Stomach (tissue), 9 donors: ENCODE results near the gene SPEN. TPM values are rescaled to one million over a fixed set of nuclear protein-coding genes. Genes with fewer than 3 reads are reported as not detected.

Experiments
- DNase-seq, 2 donors: peaks; one replicate each; pipeline versions ENCODE4 v3.0.0 to v3.0.0-alpha.2; 2013 to 2019
- H3K27ac ChIP-seq, 5 donors: fragments of 200-600 bp in 4 of 5; sonication (generic) in 4 of 5; one replicate each; pipeline ENCODE4 v1.5.1; 2013 to 2019; ENCODE audit warnings: mild to moderate bottlenecking in 1 of 5, moderate library complexity in 1 of 5
- H3K27me3 ChIP-seq, 3 donors: fragments of 200-600 bp; sonication (generic); one replicate each; pipeline ENCODE4 v1.5.1; 2017 to 2019; ENCODE audit warnings: mixed run types in 1 of 3
- H3K36me3 ChIP-seq, 4 donors: fragments of 200-600 bp; sonication (generic); 1 replicate in 3 of 4; 2 replicates in 1 of 4; pipeline ENCODE4 v1.5.1; 2016 to 2019
- H3K4me1 ChIP-seq, 4 donors: fragments of 200-600 bp; sonication (generic); one replicate each; pipeline ENCODE4 v1.5.1; 2016 to 2019
- H3K4me3 ChIP-seq, 4 donors: fragments of 200-600 bp; sonication (generic) in 3 of 4; one replicate each; pipeline ENCODE4 v1.5.1; 2016 to 2019; ENCODE audit warnings: mild to moderate bottlenecking in 1 of 4
- H3K9me3 ChIP-seq, 4 donors: fragments of 200-600 bp; sonication (generic); one replicate each; pipeline ENCODE4 v1.5.1; 2016 to 2019
- CTCF ChIP-seq, 7 experiments: fragments of 450-650 bp in 4 of 7; fragments of 200-600 bp in 3 of 7; sonication (generic) in 3 of 7; IDR thresholded peaks; one replicate each; pipeline ENCODE4 v1.5.1; 2016 to 2019; ENCODE audit warnings: antibody characterized with exemption in 7 of 7, control low read depth in 2 of 7, mild to moderate bottlenecking in 1 of 7
- EP300 ChIP-seq: sonication (generic); formaldehyde crosslinking; IDR thresholded peaks from one replicate; pipeline ENCODE4 v1.6.1; 2017; ENCODE audit warnings: antibody characterized with exemption
- POLR2A ChIP-seq, 4 donors: fragments of 450-650 bp; IDR thresholded peaks; one replicate each; pipeline ENCODE4 v1.6.1; 2016; ENCODE audit warnings: antibody characterized with exemption in 4 of 4, control low read depth in 2 of 4, mild to moderate bottlenecking in 1 of 4, moderate library complexity in 1 of 4
- POLR2AphosphoS5 ChIP-seq, 3 donors: sonication (generic); formaldehyde crosslinking; IDR thresholded peaks; one replicate each; pipeline ENCODE4 v1.6.1; 2016; ENCODE audit warnings: antibody characterized with exemption in 3 of 3
- WGBS, 5 donors: extraction: QIAGEN DNeasy Blood & Tissue Kit in 3 of 5; methylation state at CpG; one replicate each; pipeline versions ENCODE4 v1.1.5 to v1.1.7; 2013 to 2018; 5-methylcytosine and 5-hydroxymethylcytosine counted together
- intact Hi-C: fragments of 100-400 bp; cut with DNase I; formaldehyde crosslinking; loops from one replicate; pipeline ENCODE4 v1.15.1; 2023; ENCODE audit warnings: low total_unique reads
- polyA plus RNA-seq, 3 donors: library from polyadenylated mRNA; stranded (reverse); fragments of 200-250 nt; gene quantifications; one replicate each; pipeline ENCODE4 v1.2.3, GENCODE V29; 2013
- total RNA-seq, 5 donors: library from RNA; depleted of rRNA; stranded (reverse); fragments of >200 nt; gene quantifications; one replicate each; pipeline versions ENCODE4 v1.1.0 to v1.2.3, GENCODE V29; 2014 to 2016
- donor health status: healthy with polysubstance abuse.
- donor health status: Bipolar disorder and iron deficiency.
- donor health status: healthy.

The SPEN gene
- total and polyA plus RNA-seq, 8 donors: 5.6 to 114 (median 28.8) TPM

- Histone ChIP-seq H3K4me1 (peaks cover 13 to 73% (median 46%) of the 10 kb centered on the region in 4 donors), H3K27ac (peak overlapping the region in 1 of 5 donors; percentile 11)
- intact Hi-C loops: no loop called here
These were observed 115.3 kb downstream of the SPEN start for GRCh38 chr1:15962671-15963362.

GRCh38 chr1:15963363-15963967, 116.0 kb downstream of the SPEN start:
- Histone ChIP-seq H3K27me3 (no peaks in the 10 kb centered on the region), H3K4me1 (peaks cover 13 to 70% (median 43%) of the 10 kb centered on the region in 4 donors), H3K27ac (peak overlapping the region in 1 of 5 donors; percentile 4), H3K9me3 (no peaks in the 10 kb centered on the region), H3K36me3 (peaks cover 0 to 12% (median 11%) of the 10 kb centered on the region in 4 donors), H3K4me3 (no peak overlapping the region)
- no peak for DNase-seq
- intact Hi-C loops: no loop called here
- TF ChIP-seq CTCF (IDR thresholded peaks at IDR 0.05) (no peak), EP300 (no peak), POLR2AphosphoS5 (IDR thresholded peaks at IDR 0.05) (no peak)

More at GRCh38 chr1:15962671-15963362, 115.3 kb downstream of the SPEN start:
- H3K4me3 ChIP-seq: no peak overlapping the region
- H3K36me3 ChIP-seq: peaks cover 0 to 10% (median 8%) of the 10 kb centered on the region in 4 donors
- 86 to 95% (median 91%) methylated on average over 8 of the region's 8 CpGs for WGBS, 5 donors
- DNase-seq: no peak
- no peaks in the 10 kb centered on the region for H3K27me3 ChIP-seq
- no peak for TF ChIP-seq CTCF (IDR thresholded peaks at IDR 0.05)
- TF ChIP-seq POLR2AphosphoS5 (IDR thresholded peaks at IDR 0.05): no peak
- no peak for TF ChIP-seq EP300
- TF ChIP-seq POLR2A (IDR thresholded peaks at IDR 0.05): no peak
- H3K9me3 ChIP-seq: no peaks in the 10 kb centered on the region

GRCh38 chr1:15963968-15964648, 116.6 kb downstream of the SPEN start:
- WGBS, 5 donors: 75 to 83% (median 77%) methylated on average over 10 of the region's 10 CpGs
- intact Hi-C loops: no loop called here
- Histone ChIP-seq H3K27ac (peak overlapping the region in 3 of 5 donors; percentile 4 to 67 (median 62)), H3K36me3 (peaks cover 0 to 18% (median 18%) of the 10 kb centered on the region in 4 donors), H3K4me1 (peaks cover 13 to 64% (median 39%) of the 10 kb centered on the region in 4 donors), H3K27me3 (no peaks in the 10 kb centered on the region), H3K9me3 (no peaks in the 10 kb centered on the region), H3K4me3 (no peak overlapping the region)
- TF ChIP-seq CTCF (IDR thresholded peaks at IDR 0.05) (no peak), POLR2AphosphoS5 (IDR thresholded peaks at IDR 0.05) (no peak), POLR2A (IDR thresholded peaks at IDR 0.05) (no peak), EP300 (no peak)
- no peak for DNase-seq

- Histone ChIP-seq H3K9me3 (no peaks in the 10 kb centered on the region), H3K4me1 (peaks cover 13 to 62% (median 35%) of the 10 kb centered on the region in 4 donors), H3K27me3 (no peaks in the 10 kb centered on the region), H3K4me3 (no peak overlapping the region), H3K36me3 (peaks cover 0 to 30% (median 29%) of the 10 kb centered on the region in 4 donors), H3K27ac (peak overlapping the region in 4 of 5 donors; percentile 38 to 67 (median 58))
- DNase-seq: no peak
- intact Hi-C loops: no loop called here
- WGBS, 5 donors: 39 to 45% (median 41%) methylated on average over 7 of the region's 7 CpGs
- no peak for TF ChIP-seq CTCF (IDR thresholded peaks at IDR 0.05)
- TF ChIP-seq POLR2AphosphoS5 (IDR thresholded peaks at IDR 0.05): peak in 1 of 3 donors; percentile 48
- no peak for TF ChIP-seq POLR2A (IDR thresholded peaks at IDR 0.05)
These were observed 117.8 kb downstream of the SPEN start for GRCh38 chr1:15965228-15965767.
